Calu3 (cell line): ENCODE data around the gene STK32A. TPM values are rescaled to one million over a fixed set of nuclear protein-coding genes. Genes with fewer than 3 reads are reported as not detected.

Experiments
- BruUV-seq: library from RNA; stranded (reverse); fragments of 400-500 nt; replicated peaks from 2 replicates; lab custom pipeline; 2021; lab: Mats Ljungman, UMichigan
- CTCF ChIA-PET: fragments of 300-600 bp; sonication (Branson Sonifier 250); formaldehyde crosslinking; loops from one replicate; lab custom pipeline; 2022; ENCODE audit warnings: antibody characterized with exemption; lab: Charles Lee
- DNase-seq: peaks from one replicate; pipeline ENCODE4 v3.0.0; 2022
- H3K27ac Mint-ChIP-seq: one replicate; pipeline ENCODE4 v1.8.0; 2022; ENCODE audit warnings: mixed read lengths; ENCODE audit not compliant: unreplicated experiment
- H3K27me3 Mint-ChIP-seq: one replicate; pipeline ENCODE4 v1.8.0; 2022; ENCODE audit warnings: mixed read lengths; ENCODE audit not compliant: unreplicated experiment
- H3K36me3 Mint-ChIP-seq: one replicate; pipeline ENCODE4 v1.8.0; 2022; ENCODE audit warnings: mild to moderate bottlenecking, moderate library complexity, mixed read lengths; ENCODE audit not compliant: insufficient read depth, unreplicated experiment
- H3K4me1 Mint-ChIP-seq: one replicate; pipeline ENCODE4 v1.8.0; 2022; ENCODE audit warnings: mild to moderate bottlenecking, low read depth, mixed read lengths; ENCODE audit not compliant: unreplicated experiment
- H3K4me3 Mint-ChIP-seq: one replicate; pipeline ENCODE4 v1.8.0; 2022; ENCODE audit warnings: mild to moderate bottlenecking, low read depth, moderate library complexity, mixed read lengths; ENCODE audit not compliant: unreplicated experiment
- H3K9me3 Mint-ChIP-seq: one replicate; pipeline ENCODE4 v1.8.0; 2022; ENCODE audit warnings: low read depth, mixed read lengths; ENCODE audit not compliant: unreplicated experiment
- intact Hi-C: fragments of 100-400 bp; cut with micrococcal nuclease; formaldehyde crosslinking; loops from one replicate; pipeline ENCODE4 v1.10.0; 2022; ENCODE audit not compliant: unreplicated experiment
- total RNA-seq: library from RNA; stranded (reverse); gene quantifications from 2 replicates; pipeline ENCODE4 v1.2.3, GENCODE V29; 2022
- TF ChIP-seq, protein P1 (sequence below): fragments of 200-600 bp; IDR thresholded peaks from one replicate; pipeline ENCODE4 v1.8.0; 2022; ENCODE audit warnings: antibody characterized with exemption; ENCODE audit not compliant: unreplicated experiment

STK32A gene
- total RNA-seq, 1 experiment from 2014 or later, result 32.5 TPM

GRCh38 chr5:147339313-147339712 lies 104.5 kb downstream of the STK32A start:
- H3K4me1 Mint-ChIP-seq, result peaks cover 18% of the 10 kb centered on the region
- TF ChIP-seq, protein P1, sequence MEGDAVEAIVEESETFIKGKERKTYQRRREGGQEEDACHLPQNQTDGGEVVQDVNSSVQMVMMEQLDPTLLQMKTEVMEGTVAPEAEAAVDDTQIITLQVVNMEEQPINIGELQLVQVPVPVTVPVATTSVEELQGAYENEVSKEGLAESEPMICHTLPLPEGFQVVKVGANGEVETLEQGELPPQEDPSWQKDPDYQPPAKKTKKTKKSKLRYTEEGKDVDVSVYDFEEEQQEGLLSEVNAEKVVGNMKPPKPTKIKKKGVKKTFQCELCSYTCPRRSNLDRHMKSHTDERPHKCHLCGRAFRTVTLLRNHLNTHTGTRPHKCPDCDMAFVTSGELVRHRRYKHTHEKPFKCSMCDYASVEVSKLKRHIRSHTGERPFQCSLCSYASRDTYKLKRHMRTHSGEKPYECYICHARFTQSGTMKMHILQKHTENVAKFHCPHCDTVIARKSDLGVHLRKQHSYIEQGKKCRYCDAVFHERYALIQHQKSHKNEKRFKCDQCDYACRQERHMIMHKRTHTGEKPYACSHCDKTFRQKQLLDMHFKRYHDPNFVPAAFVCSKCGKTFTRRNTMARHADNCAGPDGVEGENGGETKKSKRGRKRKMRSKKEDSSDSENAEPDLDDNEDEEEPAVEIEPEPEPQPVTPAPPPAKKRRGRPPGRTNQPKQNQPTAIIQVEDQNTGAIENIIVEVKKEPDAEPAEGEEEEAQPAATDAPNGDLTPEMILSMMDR, result no peak
- H3K9me3 Mint-ChIP-seq, result peaks cover 8% of the 10 kb centered on the region
- no peaks in the 10 kb centered on the region for H3K36me3 Mint-ChIP-seq
- no peak for DNase-seq
- intact Hi-C loops, result no loop called here
- no peak overlapping the region for H3K4me3 Mint-ChIP-seq
- BruUV-seq, result no TSS peak
- CTCF ChIA-PET, result no interaction called here
- no peaks in the 10 kb centered on the region for H3K27me3 Mint-ChIP-seq
- no peak overlapping the region for H3K27ac Mint-ChIP-seq

- BruUV-seq, result no TSS peak
- Mint-ChIP-seq H3K4me1 (peaks cover 18% of the 10 kb centered on the region), H3K27ac (no peak overlapping the region), H3K4me3 (no peak overlapping the region), H3K27me3 (no peaks in the 10 kb centered on the region), H3K36me3 (peaks cover 5% of the 10 kb centered on the region), H3K9me3 (peaks cover 8% of the 10 kb centered on the region)
- CTCF ChIA-PET, result no interaction called here
- intact Hi-C loops, result no loop called here
- TF ChIP-seq, protein P1, result no peak
- DNase-seq, result no peak
These were observed 106.1 kb downstream of the STK32A start for GRCh38 chr5:147340941-147341340.

DNA sequence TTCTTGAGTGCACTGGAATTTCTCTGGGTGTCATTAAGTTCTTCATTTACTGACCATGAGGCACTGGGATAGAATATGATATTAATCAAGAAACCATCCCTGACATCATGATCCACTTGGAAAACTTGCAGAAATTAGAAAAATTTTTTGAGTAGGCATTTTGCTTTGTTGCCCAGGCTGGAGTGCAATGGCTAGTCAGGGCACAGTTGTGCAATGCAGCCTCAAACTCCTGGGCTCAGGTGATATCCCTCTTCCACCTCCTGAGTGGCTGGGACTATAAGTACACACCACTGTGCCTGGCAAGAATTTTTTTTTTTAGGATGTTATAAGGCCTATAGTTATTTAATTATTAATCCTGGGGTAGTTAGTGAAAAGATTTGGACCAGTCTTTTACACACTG lies 106.5 kb downstream of the STK32A start:
- H3K27me3 Mint-ChIP-seq, result no peaks in the 10 kb centered on the region
- no peak overlapping the region for H3K27ac Mint-ChIP-seq
- no peak overlapping the region for H3K4me3 Mint-ChIP-seq
- H3K36me3 Mint-ChIP-seq, result peaks cover 5% of the 10 kb centered on the region
- TF ChIP-seq, protein P1, result no peak
- H3K9me3 Mint-ChIP-seq, result peaks cover 8% of the 10 kb centered on the region
- peaks cover 18% of the 10 kb centered on the region for H3K4me1 Mint-ChIP-seq
- DNase-seq, result no peak
- CTCF ChIA-PET, result interaction anchor here (0.5 kb wide), 1 partner anchor 9 kb away, joined by 6 read pairs; no protein-coding TSS in a partner anchor
- intact Hi-C loops, result no loop called here
- no TSS peak for BruUV-seq

- BruUV-seq, result no TSS peak
- H3K27ac Mint-ChIP-seq, result no peak overlapping the region
- peaks cover 25% of the 10 kb centered on the region for H3K4me1 Mint-ChIP-seq
- CTCF ChIA-PET, result no interaction called here
- TF ChIP-seq, protein P1, result no peak
- no peaks in the 10 kb centered on the region for H3K9me3 Mint-ChIP-seq
- intact Hi-C loops, result no loop called here
- no peak for DNase-seq
- H3K4me3 Mint-ChIP-seq, result no peak overlapping the region
- peaks cover 5% of the 10 kb centered on the region for H3K36me3 Mint-ChIP-seq
- no peaks in the 10 kb centered on the region for H3K27me3 Mint-ChIP-seq
These were observed 110.0 kb downstream of the STK32A start for GRCh38 chr5:147344861-147345260.
